Measurements from ENCODE around the gene COL6A3. TPM values are rescaled to one million over a fixed set of nuclear protein-coding genes. Genes with fewer than 3 reads are reported as not detected.

Gene COL6A3
- total RNA-seq, 1 experiment from 2014 or later, result 0.81 TPM

GRCh38 chr2:237312021-237312755 lies 101.8 kb downstream of the COL6A3 start:
- TF ChIP-seq CTCF (conservative IDR thresholded peaks at IDR 0.05), result no peak
- no peaks in the 10 kb centered on the region for H4K20me1 ChIP-seq (ENCODE audit: control insufficient read depth, insufficient read depth, insufficient read length)
- no peaks in the 10 kb centered on the region for H3K79me1 ChIP-seq (ENCODE audit: insufficient read depth, low read depth, low read length, poor library complexity, severe bottlenecking)
- no peak overlapping the region for H4K8ac ChIP-seq (replicated peaks; ENCODE audit: insufficient read length, low read depth, low read length)
- no peak overlapping the region for H2AFZ ChIP-seq (ENCODE audit: low read length)
- no peak overlapping the region for H3K27ac Mint-ChIP-seq
- WGBS (ENCODE audit: extremely low coverage, insufficient read length, low lambda C conversion rate), result no CpG with 5 or more reads among the region's 12 CpGs
- H3K9ac ChIP-seq (ENCODE audit: extremely low read depth, insufficient read length, low read length), result no peak overlapping the region
- no peak overlapping the region for H2BK5ac ChIP-seq (ENCODE audit: insufficient read length, low read length)
- no peak overlapping the region for H2BK20ac ChIP-seq (ENCODE audit: low read depth, low read length, poor library complexity, severe bottlenecking)
- no peak overlapping the region for H3K4me2 ChIP-seq (ENCODE audit: insufficient read depth, insufficient read length, low read length)
- peaks cover 4 to 6% of the 10 kb centered on the region in 2 experiments for H3K4me1 Mint-ChIP-seq
- no peak overlapping the region for H3K56ac ChIP-seq (ENCODE audit: insufficient read length, low read depth, low read length)
- no peak overlapping the region for H2BK12ac ChIP-seq (ENCODE audit: insufficient read length, low read depth, low read length)
- H3K27ac ChIP-seq (ENCODE audit: insufficient read length, low read depth, low read length), result no peak overlapping the region
- no peak overlapping the region for H2BK120ac ChIP-seq (ENCODE audit: low read depth, low read length, poor library complexity, severe bottlenecking)
- H3K14ac ChIP-seq (ENCODE audit: insufficient read depth, low read length), result no peak overlapping the region
- H3K23ac ChIP-seq (ENCODE audit: insufficient read length, low read depth, low read length), result no peak overlapping the region
- no peak overlapping the region for H4K5ac ChIP-seq (ENCODE audit: insufficient read length, low read depth, low read length)
- no peak overlapping the region for H2AK5ac ChIP-seq (ENCODE audit: insufficient read length, low read length)
- H3K23me2 ChIP-seq (ENCODE audit: insufficient read length, low read depth, low read length, poor library complexity, severe bottlenecking), result no peaks in the 10 kb centered on the region
- no peak overlapping the region for H3K4ac ChIP-seq (ENCODE audit: low read depth, low read length)
- H3K27me3 Mint-ChIP-seq (ENCODE audit: low read depth), result peaks cover 20% of the 10 kb centered on the region
- no peak overlapping the region for H4K91ac ChIP-seq (ENCODE audit: insufficient read length, low read depth, low read length)
- no peaks in the 10 kb centered on the region for H3K79me2 ChIP-seq (ENCODE audit: insufficient read depth, low read length)
- no peaks in the 10 kb centered on the region for H3K9me3 ChIP-seq (ENCODE audit: control insufficient read depth, low read depth, low read length)
- H3K27me3 ChIP-seq (ENCODE audit: insufficient read depth, low read length), result no peaks in the 10 kb centered on the region
- no peak overlapping the region for H2BK15ac ChIP-seq (ENCODE audit: low read depth, low read length)
- H3K4me3 Mint-ChIP-seq, result no peak overlapping the region
- no peak overlapping the region for H3K18ac ChIP-seq (ENCODE audit: insufficient read length, low read depth, low read length)
- no peak for DNase-seq
- H3K9me3 Mint-ChIP-seq, result no peaks in the 10 kb centered on the region
- H3K36me3 Mint-ChIP-seq (ENCODE audit: insufficient read depth in 1 of 3, low read depth in 3 of 3), result no peaks in the 10 kb centered on the region
- H3T11ph ChIP-seq (ENCODE audit: low read length), result no peak overlapping the region
- no peaks in the 10 kb centered on the region; the same call in 1 of the 2 replicates for H3K4me1 ChIP-seq (ENCODE audit: insufficient read depth, low read length)

Measured in H9 (cell line).